ENCODE measurements around the gene ALDH18A1. TPM values are rescaled to one million over a fixed set of nuclear protein-coding genes. Genes with fewer than 3 reads are reported as not detected.
"Not testable (repeated sequence)": the region's sequence is repeated elsewhere in the genome, so short reads cannot be mapped to it uniquely, and the experiment has no call there.

The ALDH18A1 gene
- total RNA-seq, 2 experiments from 2014 or later = 62.3 to 72.3 TPM

- Histone ChIP-seq H3K4me3 (ENCODE audit: low read depth, low read length, poor library complexity, severe bottlenecking) (no peak overlapping the region), H3K27ac (ENCODE audit: low read depth, low read length, poor library complexity, severe bottlenecking) (no peak overlapping the region), H3K4me2 (ENCODE audit: low read length) (no peak overlapping the region), H3K36me3 (ENCODE audit: insufficient read depth, low read length) (peaks cover 97% of the 10 kb centered on the region), H3K79me2 (ENCODE audit: insufficient read depth, low read depth, low read length) (no peaks in the 10 kb centered on the region), H3K9me2 (ENCODE audit: insufficient read depth, low read length) (no peaks in the 10 kb centered on the region), H3K9me3 (ENCODE audit: low read length) (no peaks in the 10 kb centered on the region), H3K4me1 (ENCODE audit: insufficient read depth, low read length, poor library complexity, severe bottlenecking) (no peaks in the 10 kb centered on the region), H2AFZ (ENCODE audit: low read length) (no peak overlapping the region), H4K20me1 (ENCODE audit: insufficient read depth, low read length) (no peaks in the 10 kb centered on the region)
- intact Hi-C loops (cut with micrococcal nuclease; ENCODE audit: unreplicated experiment) = no loop called here
- ChIA-PET CTCF (ENCODE audit: unreplicated experiment) (no interaction called here), POLR2A (interaction anchor here (0.6 kb wide), 1 partner anchor 52 kb away, joined by 4 read pairs; no protein-coding TSS in a partner anchor)
- no peak for TF ChIP-seq CTCF (conservative IDR thresholded peaks at IDR 0.05; ENCODE audit: low read length)
- no TSS peak for BruUV-seq (replicated peaks)
- DNase-seq (ENCODE audit: low spot score) = no peak
Measured at GRCh38 chr10:95628786-95629185, 27.7 kb downstream of the ALDH18A1 start.

GRCh38 chr10:95626500-95626899 lies 30.0 kb downstream of the ALDH18A1 start:
- H2AFZ ChIP-seq (ENCODE audit: low read length) = no peak overlapping the region
- no peak overlapping the region for H3K4me3 ChIP-seq (ENCODE audit: low read depth, low read length, poor library complexity, severe bottlenecking)
- H3K79me2 ChIP-seq (ENCODE audit: insufficient read depth, low read depth, low read length) = no peaks in the 10 kb centered on the region
- H3K27ac ChIP-seq (ENCODE audit: low read depth, low read length, poor library complexity, severe bottlenecking) = no peak overlapping the region
- H3K9me2 ChIP-seq (ENCODE audit: insufficient read depth, low read length) = no peaks in the 10 kb centered on the region
- no peak for DNase-seq (ENCODE audit: low spot score)
- ChIA-PET POLR2A (no interaction called here), CTCF (ENCODE audit: unreplicated experiment) (no interaction called here)
- no peaks in the 10 kb centered on the region for H3K9me3 ChIP-seq (ENCODE audit: low read length)
- no peak for TF ChIP-seq EZH2phosphoT487 (IDR thresholded peaks at IDR 0.05; ENCODE audit: borderline replicate concordance, low read depth, low read length)
- no peak for TF ChIP-seq CTCF (conservative IDR thresholded peaks at IDR 0.05; ENCODE audit: low read length)
- no TSS peak for BruUV-seq (replicated peaks)
- intact Hi-C loops (cut with micrococcal nuclease; ENCODE audit: unreplicated experiment) = no loop called here
- no peaks in the 10 kb centered on the region for H4K20me1 ChIP-seq (ENCODE audit: insufficient read depth, low read length)
- peaks cover 90% of the 10 kb centered on the region for H3K36me3 ChIP-seq (ENCODE audit: insufficient read depth, low read length)
- no peak overlapping the region for H3K4me2 ChIP-seq (ENCODE audit: low read length)
- no peaks in the 10 kb centered on the region for H3K4me1 ChIP-seq (ENCODE audit: insufficient read depth, low read length, poor library complexity, severe bottlenecking)

- CTCF ChIA-PET (ENCODE audit: unreplicated experiment) = not testable (repeated sequence)
Measured at GRCh38 chr10:95620415-95620814, 36.1 kb downstream of the ALDH18A1 start.

More at GRCh38 chr10:95620415-95620814, 36.1 kb downstream of the ALDH18A1 start:
- H3K4me3 ChIP-seq (ENCODE audit: low read depth, low read length, poor library complexity, severe bottlenecking); POLR2A ChIA-PET; H3K27ac ChIP-seq (ENCODE audit: low read depth, low read length, poor library complexity, severe bottlenecking); H3K79me2 ChIP-seq (ENCODE audit: insufficient read depth, low read depth, low read length); H3K4me2 ChIP-seq (ENCODE audit: low read length); BruUV-seq (replicated peaks); H2AFZ ChIP-seq (ENCODE audit: low read length); intact Hi-C loops (cut with micrococcal nuclease; ENCODE audit: unreplicated experiment); H3K4me1 ChIP-seq (ENCODE audit: insufficient read depth, low read length, poor library complexity, severe bottlenecking); H3K9me2 ChIP-seq (ENCODE audit: insufficient read depth, low read length); H4K20me1 ChIP-seq (ENCODE audit: insufficient read depth, low read length); DNase-seq (ENCODE audit: low spot score); H3K9me3 ChIP-seq (ENCODE audit: low read length): not testable (repeated sequence)
- peaks cover 82% of the 10 kb centered on the region for H3K36me3 ChIP-seq (ENCODE audit: insufficient read depth, low read length)

Data from OCI-LY7 (cell line).